A549 treated with dexamethasone at 1 μM for 4 hours (cell line): ENCODE measurements around the gene SOWAHD. TPM values are rescaled to one million over a fixed set of nuclear protein-coding genes. Genes with fewer than 3 reads are reported as not detected.

Experiments used
- total RNA-seq: library from RNA; stranded (reverse); fragments of 200-300 nt; extraction: Qiagen RNA extraction; gene quantifications from 5 replicates; pipeline ENCODE4 v1.2.3, GENCODE V29; 2022

The SOWAHD gene, protein sequence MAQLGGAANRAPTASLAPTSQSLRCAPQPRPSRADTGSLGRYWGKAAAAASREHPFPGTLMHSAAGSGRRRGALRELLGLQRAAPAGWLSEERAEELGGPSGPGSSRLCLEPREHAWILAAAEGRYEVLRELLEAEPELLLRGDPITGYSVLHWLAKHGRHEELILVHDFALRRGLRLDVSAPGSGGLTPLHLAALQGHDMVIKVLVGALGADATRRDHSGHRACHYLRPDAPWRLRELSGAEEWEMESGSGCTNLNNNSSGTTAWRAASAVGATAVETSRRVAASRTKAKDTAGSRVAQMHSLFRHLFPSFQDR
- 0.06 TPM in 3 of 5 replicates, not detected in the others for total RNA-seq

DNA sequence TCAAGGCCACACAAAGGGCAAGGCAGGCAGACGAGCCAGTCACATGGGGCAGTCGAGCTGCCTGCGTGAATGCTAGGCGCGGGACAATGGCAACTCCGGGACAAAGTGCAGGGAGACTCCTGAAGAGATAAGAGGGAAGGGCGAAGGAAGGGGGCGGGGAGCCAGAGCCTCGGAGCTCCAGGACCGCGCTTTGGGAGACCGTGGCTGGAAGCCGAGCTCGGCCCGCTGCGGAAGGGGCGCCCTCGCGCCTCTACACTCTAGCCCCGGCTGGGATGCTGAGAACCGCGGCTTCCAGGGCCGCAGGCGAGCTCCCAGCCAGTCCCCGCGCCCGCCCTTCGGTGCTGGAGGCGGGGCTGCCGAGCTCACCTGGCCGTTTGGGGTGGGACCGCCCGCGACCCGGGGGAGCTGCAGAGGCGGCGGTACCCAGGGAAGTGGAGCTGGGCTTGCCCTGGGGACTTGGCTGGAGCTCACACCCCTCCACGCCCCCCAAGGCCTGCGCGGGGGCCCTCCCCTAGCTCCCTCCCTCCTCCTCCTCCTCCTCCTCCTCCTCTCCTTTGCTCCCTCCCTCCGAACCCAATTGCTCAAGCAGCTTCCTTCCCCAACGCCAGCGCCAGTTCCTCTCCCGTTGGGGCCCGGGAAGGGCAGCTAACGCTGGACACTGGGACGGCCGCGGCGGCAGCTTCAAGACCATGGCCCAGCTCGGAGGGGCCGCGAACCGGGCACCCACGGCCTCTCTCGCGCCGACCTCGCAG is at the start of gene SOWAHD:
TSS of gene SOWAHD (plus strand) at position 610 of the 752 bp plus-strand sequence. CDS start at position 690, 80 bp downstream.

DNA sequence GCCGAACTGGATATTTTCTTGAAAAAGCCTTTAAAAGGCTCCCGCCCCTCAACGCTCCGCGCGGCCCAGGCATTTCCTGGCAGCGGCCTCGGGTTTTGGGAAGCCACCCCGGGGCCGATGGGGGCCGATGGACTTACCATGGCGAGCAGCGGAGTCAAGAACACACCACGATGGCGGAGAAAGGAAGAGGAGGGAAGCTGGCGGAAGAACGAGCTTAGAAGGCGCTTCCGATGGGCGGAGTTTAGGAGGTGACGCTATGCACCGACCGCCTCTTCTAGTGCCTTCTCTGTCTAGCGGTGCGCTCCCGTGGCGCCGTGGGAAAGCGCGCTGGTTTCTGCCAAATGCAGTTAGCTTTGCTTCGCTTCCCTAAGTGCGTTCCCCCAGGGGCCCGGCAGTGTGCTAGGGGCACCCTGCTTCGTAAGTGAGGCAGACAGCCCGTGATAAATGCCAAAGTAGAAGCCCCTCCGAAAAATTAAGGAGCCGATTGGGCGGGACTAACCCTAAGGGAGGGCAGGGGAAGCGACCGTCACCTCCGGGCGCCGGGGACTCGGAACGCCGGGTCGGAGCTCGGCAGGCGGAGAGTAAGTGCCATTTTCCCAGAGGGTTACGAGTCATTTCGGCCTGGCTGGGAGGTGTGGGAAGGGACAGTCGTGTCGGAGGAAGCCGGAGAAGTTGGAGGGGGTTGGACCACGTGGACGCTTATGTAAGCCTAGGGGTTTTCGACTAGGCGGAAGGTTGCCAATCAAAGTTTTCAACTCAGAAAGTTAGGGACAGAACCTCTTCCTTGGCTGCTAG is 33.2 kb downstream of the SOWAHD start, which contains the start of gene RPL39:
TSS of gene RPL39 (minus strand) at position 194 of the 795 bp plus-strand sequence. CDS start at position 140, 54 bp downstream.

Other genes starting within 250 kb of the SOWAHD start
- 32.1 to 39.5 TPM (median 34.7 TPM) in 5 replicates for gene STEEP1, start 193.2 kb upstream of the SOWAHD start, total RNA-seq
- 149 to 154 TPM (median 154 TPM) in 5 replicates for gene UBE2A, start 184.0 kb upstream of the SOWAHD start, total RNA-seq
- 17.2 to 21.7 TPM (median 18.3 TPM) in 5 replicates for gene NKRF, start 152.2 kb upstream of the SOWAHD start, total RNA-seq
- 9.3 to 12.3 TPM (median 11.4 TPM) in 5 replicates for gene SEPTIN6, start 65.4 kb upstream of the SOWAHD start, total RNA-seq
- gene RPL39, start 33.0 kb downstream of the SOWAHD start, total RNA-seq = 2,983 to 5,773 TPM (median 3,099 TPM) in 5 replicates
- 16.8 to 21.3 TPM (median 17.5 TPM) in 5 replicates for gene UPF3B, start 94.4 kb downstream of the SOWAHD start, total RNA-seq
- 30.9 to 32.2 TPM (median 31.8 TPM) in 5 replicates for gene RNF113A, start 113.1 kb downstream of the SOWAHD start, total RNA-seq
- 243 to 385 TPM (median 250 TPM) in 5 replicates for gene NDUFA1, start 113.2 kb downstream of the SOWAHD start, total RNA-seq
- not detected in 5 replicates for gene AKAP14, start 137.3 kb downstream of the SOWAHD start, total RNA-seq
- 5.8 to 7.9 TPM (median 6.6 TPM) in 5 replicates for gene NKAP, start 185.2 kb downstream of the SOWAHD start, total RNA-seq